Stimulated activated CD4-positive, alpha-beta T cell treated with anti-CD3 and anti-CD28 coated beads, Interleukin-2, amount 100 ng/mL, for 48 hours (primary cell): Measurements from ENCODE around the gene TET1.
"Not testable (repeated sequence)": the region's sequence is repeated elsewhere in the genome, so short reads cannot be mapped to it uniquely, and the experiment has no call there.

Source experiments
- DNase-seq, 2 donors: peaks; one replicate each; pipeline ENCODE4 v3.0.0-alpha.2; 2020

TET1 gene

GRCh38 chr10:68617691-68618090 lies 57.6 kb downstream of the TET1 start:
- DNase-seq = not testable (repeated sequence)

- no peak for DNase-seq
Observed at GRCh38 chr10:68618234-68618633, 58.1 kb downstream of the TET1 start.

GRCh38 chr10:68619595-68619994 lies 59.5 kb downstream of the TET1 start:
- DNase-seq = no peak

- no peak for DNase-seq
Observed at GRCh38 chr10:68625316-68625921, 65.3 kb downstream of the TET1 start.

- no peak for DNase-seq
Observed at GRCh38 chr10:68628576-68629127, 68.5 kb downstream of the TET1 start.

GRCh38 chr10:68632271-68632560 lies 72.1 kb downstream of the TET1 start:
- DNase-seq = not testable (repeated sequence)

GRCh38 chr10:68633281-68633680 lies 73.1 kb downstream of the TET1 start:
- DNase-seq = no peak

GRCh38 chr10:68633816-68634466 lies 73.8 kb downstream of the TET1 start:
- DNase-seq = no peak

GRCh38 chr10:68636335-68636734 lies 76.2 kb downstream of the TET1 start:
- no peak for DNase-seq

- DNase-seq = not testable (repeated sequence)
Observed at GRCh38 chr10:68643550-68643949, 83.4 kb downstream of the TET1 start.

- no peak for DNase-seq
Observed at GRCh38 chr10:68647672-68648341, 87.7 kb downstream of the TET1 start.

GRCh38 chr10:68655620-68656126 lies 95.5 kb downstream of the TET1 start:
- DNase-seq = no peak

- DNase-seq = no peak
Observed at GRCh38 chr10:68665841-68666240, 105.7 kb downstream of the TET1 start.

- no peak for DNase-seq
Observed at GRCh38 chr10:68666280-68666760, 106.2 kb downstream of the TET1 start.

GRCh38 chr10:68668231-68668630 lies 108.1 kb downstream of the TET1 start:
- no peak for DNase-seq

GRCh38 chr10:68668972-68669371 lies 108.8 kb downstream of the TET1 start:
- DNase-seq = no peak

- no peak for DNase-seq
Observed at GRCh38 chr10:68684413-68684812, 124.3 kb downstream of the TET1 start.

GRCh38 chr10:68696018-68696417 lies 135.9 kb downstream of the TET1 start:
- DNase-seq = no peak

- no peak for DNase-seq
Observed at GRCh38 chr10:68697106-68697505, 137.0 kb downstream of the TET1 start.

GRCh38 chr10:68700197-68700596 lies 140.1 kb downstream of the TET1 start:
- DNase-seq = no peak

- no peak for DNase-seq
Observed at GRCh38 chr10:68705548-68705947, 145.4 kb downstream of the TET1 start.

GRCh38 chr10:68708987-68709386 lies 148.8 kb downstream of the TET1 start:
- DNase-seq = not testable (repeated sequence)

GRCh38 chr10:68713065-68713464 lies 152.9 kb downstream of the TET1 start:
- not testable (repeated sequence) for DNase-seq

- no peak for DNase-seq
Observed at GRCh38 chr10:68717435-68717834, 157.3 kb downstream of the TET1 start.
